BE2C (cell line): ENCODE data around the gene LYRM4.
A peak's percentile ranks its signal among the peaks of the same experiment; 100 is the strongest.

Source experiments
- DNase-seq: peaks from one replicate; pipeline ENCODE4 v3.0.0-alpha.2; 2020
- H3K27me3 ChIP-seq: fragments of 250-450 bp; sonication (Bioruptor Pico); 2 replicates; pipeline ENCODE4 v1.5.1; 2020; ENCODE audit warnings: mild to moderate bottlenecking
- H3K36me3 ChIP-seq: fragments of 250-450 bp; sonication (Bioruptor Pico); 2 replicates; pipeline ENCODE4 v1.5.1; 2020; ENCODE audit warnings: mild to moderate bottlenecking
- H3K4me1 ChIP-seq: fragments of 250-450 bp; sonication (Bioruptor Pico); 2 replicates; pipeline ENCODE4 v1.5.1; 2020
- H3K4me3 ChIP-seq: 2 replicates; pipeline ENCODE4 v1.5.1; 2011; ENCODE audit warnings: low read depth, low read length
- H3K9me3 ChIP-seq: fragments of 250-450 bp; sonication (Bioruptor Pico); 2 replicates; pipeline ENCODE4 v1.5.1; 2020
- TF ChIP-seq, protein P1 (sequence below): IDR thresholded peaks from 2 replicates; pipeline ENCODE4 v1.5.1; 2012; ENCODE audit warnings: mild to moderate bottlenecking, low read depth, low read length

The LYRM4 gene

DNA sequence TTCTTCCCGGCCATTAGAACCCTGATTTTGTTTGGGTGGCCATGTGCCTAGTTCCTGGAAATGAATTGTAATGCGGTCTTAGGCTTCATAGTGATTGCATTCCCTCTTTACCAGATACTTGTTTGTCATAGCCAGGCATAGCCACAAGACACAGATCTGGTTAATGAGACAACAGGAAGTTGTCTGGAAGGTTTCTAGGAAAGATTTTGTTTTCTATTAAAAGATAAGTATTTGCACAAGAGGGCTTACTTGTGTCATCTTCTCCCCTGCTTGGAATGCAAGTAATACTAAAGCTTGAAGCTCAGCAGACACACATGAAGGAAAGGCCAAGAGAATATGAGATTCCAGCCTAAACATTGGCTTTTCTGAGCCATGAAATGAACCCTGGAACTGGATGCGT lies 13.5 kb upstream of the LYRM4 start:
- Histone ChIP-seq H3K4me3 (no peak overlapping the region), H3K4me1 (peaks cover 9% of the 10 kb centered on the region), H3K9me3 (no peaks in the 10 kb centered on the region; the same call in 1 of the 2 replicates), H3K36me3 (no peaks in the 10 kb centered on the region), H3K27me3 (no peaks in the 10 kb centered on the region)
- no peak for DNase-seq
- TF ChIP-seq, protein P1, sequence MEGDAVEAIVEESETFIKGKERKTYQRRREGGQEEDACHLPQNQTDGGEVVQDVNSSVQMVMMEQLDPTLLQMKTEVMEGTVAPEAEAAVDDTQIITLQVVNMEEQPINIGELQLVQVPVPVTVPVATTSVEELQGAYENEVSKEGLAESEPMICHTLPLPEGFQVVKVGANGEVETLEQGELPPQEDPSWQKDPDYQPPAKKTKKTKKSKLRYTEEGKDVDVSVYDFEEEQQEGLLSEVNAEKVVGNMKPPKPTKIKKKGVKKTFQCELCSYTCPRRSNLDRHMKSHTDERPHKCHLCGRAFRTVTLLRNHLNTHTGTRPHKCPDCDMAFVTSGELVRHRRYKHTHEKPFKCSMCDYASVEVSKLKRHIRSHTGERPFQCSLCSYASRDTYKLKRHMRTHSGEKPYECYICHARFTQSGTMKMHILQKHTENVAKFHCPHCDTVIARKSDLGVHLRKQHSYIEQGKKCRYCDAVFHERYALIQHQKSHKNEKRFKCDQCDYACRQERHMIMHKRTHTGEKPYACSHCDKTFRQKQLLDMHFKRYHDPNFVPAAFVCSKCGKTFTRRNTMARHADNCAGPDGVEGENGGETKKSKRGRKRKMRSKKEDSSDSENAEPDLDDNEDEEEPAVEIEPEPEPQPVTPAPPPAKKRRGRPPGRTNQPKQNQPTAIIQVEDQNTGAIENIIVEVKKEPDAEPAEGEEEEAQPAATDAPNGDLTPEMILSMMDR, result no peak

DNA sequence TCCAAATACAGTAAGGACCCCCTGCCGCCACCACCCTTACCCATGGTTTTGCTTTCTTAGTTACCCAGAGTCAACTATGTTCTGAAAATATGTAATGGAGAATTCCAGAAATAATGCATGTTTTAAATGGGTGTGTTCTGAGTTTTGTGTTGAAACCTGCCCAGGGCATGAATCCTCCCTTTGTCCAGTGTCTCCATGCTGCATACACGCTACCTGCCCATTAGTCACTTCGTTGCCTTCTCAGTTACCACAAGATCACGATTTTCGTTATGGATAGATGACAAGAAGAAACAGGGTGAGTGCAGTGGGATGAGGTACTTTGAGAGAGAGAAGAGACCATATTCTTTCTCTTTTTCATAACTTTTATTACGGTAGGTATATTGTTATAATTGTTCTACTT lies 11.2 kb upstream of the LYRM4 start:
- Histone ChIP-seq H3K4me1 (peaks cover 5% of the 10 kb centered on the region; the same call in 1 of the 2 replicates), H3K9me3 (no peaks in the 10 kb centered on the region), H3K4me3 (no peak overlapping the region), H3K27me3 (no peaks in the 10 kb centered on the region), H3K36me3 (no peaks in the 10 kb centered on the region; the same call in 1 of the 2 replicates)
- TF ChIP-seq, protein P1, result no peak
- DNase-seq, result no peak

DNA sequence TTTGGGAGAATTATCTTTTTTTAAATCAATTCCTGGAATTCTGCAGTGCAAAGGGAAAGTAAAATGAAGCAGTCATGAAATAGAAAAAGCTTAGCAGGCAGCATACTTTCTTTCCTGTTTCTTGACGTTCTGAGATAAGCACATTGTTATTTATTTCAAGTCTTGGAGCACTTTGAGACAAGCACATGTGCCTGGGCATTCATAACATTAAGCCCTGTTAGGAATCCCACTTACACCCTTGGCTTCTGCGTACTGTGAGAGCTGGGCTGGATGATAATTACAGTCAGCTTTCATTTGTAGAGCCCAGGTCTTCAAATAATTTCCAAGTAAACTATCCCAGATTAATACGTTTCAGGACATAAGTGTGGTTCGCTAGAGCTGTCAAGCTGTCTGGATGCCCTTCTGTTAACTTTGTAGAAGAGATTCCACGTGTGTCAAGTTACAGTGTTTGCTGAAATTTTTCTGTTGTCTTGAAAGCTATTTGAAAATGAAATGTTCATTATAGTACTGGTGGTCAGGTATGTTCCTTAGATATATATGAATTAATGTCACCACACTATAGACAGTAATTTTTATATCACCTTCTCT lies 9.4 kb upstream of the LYRM4 start:
- no peak for DNase-seq
- TF ChIP-seq, protein P1, result no peak
- Histone ChIP-seq H3K4me1 (peaks cover 5% of the 10 kb centered on the region; the same call in 1 of the 2 replicates), H3K4me3 (no peak overlapping the region), H3K36me3 (no peaks in the 10 kb centered on the region; the same call in 1 of the 2 replicates), H3K9me3 (no peaks in the 10 kb centered on the region), H3K27me3 (no peaks in the 10 kb centered on the region)

DNA sequence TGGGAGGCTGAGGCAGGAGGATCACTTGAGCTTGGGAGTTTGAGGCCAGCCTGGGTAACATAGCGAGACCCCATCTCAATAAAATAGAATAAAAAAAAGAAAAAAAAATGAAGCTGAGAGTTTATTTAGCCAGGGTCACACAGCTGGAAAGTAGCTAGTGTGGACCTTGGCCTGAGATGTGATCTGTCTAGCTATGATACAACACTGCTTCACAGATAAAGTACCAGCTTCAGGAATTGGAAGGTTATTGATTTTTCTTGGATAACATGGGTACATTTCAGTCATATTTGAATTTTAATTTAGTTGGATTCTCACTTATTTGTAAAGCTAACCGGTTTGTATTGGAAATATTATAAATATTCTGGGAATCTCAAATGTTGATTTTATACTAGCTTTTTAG lies 5.7 kb upstream of the LYRM4 start:
- Histone ChIP-seq H3K27me3 (no peaks in the 10 kb centered on the region), H3K36me3 (no peaks in the 10 kb centered on the region; the same call in 1 of the 2 replicates), H3K9me3 (no peaks in the 10 kb centered on the region), H3K4me1 (no peaks in the 10 kb centered on the region), H3K4me3 (no peak overlapping the region)
- DNase-seq, result no peak
- TF ChIP-seq, protein P1, result no peak

DNA sequence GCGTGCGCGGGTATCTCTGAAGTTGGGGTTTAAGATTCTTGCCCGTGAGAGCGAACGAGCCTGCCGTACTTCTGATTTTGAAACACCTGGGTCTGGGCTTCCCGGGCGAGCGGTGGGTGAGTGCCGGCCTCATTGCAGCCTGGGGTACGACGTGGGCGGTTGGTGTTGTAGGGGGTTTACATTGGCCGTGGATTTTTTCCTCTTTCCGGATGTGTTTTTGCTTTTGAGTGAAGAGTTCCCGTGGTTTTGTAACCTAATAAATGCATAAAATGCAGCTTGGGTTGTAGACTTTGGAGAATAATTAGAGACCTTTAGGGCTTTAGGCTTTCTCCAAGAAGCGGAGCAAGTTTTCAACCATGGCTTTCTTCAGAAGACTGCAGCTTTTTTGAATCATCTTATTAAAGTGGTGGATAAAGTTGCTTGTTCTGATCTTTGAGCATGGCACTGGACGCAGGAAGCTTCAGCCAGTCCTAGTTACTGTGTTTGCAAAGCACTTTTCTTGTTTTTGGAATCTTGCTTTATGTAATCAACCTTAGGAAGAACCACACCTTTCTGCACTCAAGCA lies 877 bp upstream of the LYRM4 start:
- no peak for DNase-seq

More for the DNA sequence above, 877 bp upstream of the LYRM4 start:
- Histone ChIP-seq H3K4me3 (peak overlapping the region; percentile 97), H3K4me1 (no peaks in the 10 kb centered on the region), H3K27me3 (no peaks in the 10 kb centered on the region), H3K9me3 (no peaks in the 10 kb centered on the region), H3K36me3 (0 out of 2 replicates have a peak, but pooled peaks cover 3% of the 10 kb centered on the region)
- TF ChIP-seq, protein P1, result no peak
